GM03348 (cell line): ENCODE measurements around the gene FAM53B.

Experiments used
- DNase-seq: peaks from one replicate; pipeline ENCODE4 v3.0.0; 2012; ENCODE audit warnings: low spot score

The FAM53B gene

DNA sequence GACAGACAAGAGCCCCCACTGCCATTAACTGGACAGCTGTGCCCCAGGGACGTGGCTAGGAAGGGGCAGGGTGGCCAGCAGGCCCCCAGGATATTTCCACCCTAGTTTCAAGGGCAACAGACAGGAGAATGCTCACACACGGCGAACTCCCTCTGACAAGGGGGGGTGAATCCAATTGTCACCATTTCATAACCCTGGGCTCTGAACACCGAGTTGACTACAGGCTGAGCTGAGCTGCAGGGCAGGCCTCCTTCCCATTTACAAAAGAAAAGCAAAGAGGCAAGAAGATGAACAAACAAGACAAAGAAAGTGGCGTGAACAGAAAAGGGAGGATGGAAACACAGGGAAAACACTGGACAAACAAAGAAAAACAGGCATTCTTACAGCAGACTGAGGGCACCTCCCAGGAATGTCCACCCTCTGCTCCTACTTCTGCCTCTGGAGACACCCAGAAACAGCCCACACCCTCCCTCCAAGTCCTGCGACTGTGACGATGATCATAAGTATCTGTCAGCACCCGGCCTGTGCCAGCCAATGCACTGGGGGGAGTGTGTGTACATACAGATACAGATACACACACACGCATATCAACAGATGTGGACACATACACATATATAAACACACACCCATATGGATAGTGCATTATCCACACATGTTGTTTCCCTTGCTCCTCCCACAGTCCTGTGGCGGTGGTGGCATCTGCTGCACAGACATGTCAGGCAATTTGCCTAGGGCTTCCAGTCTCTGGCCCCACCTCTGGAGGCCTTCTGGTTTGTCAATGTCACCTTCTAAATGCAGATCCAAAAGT, 66.2 kb downstream of the FAM53B start:
- DNase-seq: peak; percentile 75

GRCh38 chr10:124677293-124677699, 66.9 kb downstream of the FAM53B start:
- DNase-seq: peak; percentile 28

DNA sequence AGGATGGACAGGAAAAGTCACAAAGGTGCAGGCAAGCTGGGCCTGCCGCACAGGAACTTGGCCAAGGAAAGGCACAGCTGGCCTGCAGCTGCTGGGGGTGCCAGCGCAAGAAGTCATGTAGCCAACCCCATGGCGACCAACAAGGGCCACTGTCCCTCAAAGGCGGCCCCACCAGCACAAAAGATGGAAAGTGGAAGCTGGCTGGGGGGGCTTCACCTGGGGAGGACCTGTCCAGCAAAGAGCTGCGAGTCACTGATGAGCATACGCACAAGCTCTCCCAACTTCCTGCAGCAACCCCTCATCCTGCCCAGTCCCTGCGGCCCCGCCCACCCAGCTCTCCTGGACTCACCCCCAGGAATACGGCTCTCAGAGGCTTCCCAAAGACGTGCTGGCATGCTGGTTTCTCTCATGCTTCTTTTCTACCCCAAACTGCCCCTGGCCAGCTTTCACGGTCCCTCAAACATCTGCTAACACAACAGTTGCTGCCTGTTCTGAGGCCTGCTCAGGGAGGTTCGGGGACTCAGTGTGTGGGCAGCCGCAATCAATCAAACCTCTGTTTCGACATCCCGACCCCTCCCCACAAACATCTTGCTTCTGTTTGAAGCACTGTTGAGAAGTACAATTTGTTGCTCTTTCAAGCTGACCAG, 67.6 kb downstream of the FAM53B start:
- no peak for DNase-seq

DNA sequence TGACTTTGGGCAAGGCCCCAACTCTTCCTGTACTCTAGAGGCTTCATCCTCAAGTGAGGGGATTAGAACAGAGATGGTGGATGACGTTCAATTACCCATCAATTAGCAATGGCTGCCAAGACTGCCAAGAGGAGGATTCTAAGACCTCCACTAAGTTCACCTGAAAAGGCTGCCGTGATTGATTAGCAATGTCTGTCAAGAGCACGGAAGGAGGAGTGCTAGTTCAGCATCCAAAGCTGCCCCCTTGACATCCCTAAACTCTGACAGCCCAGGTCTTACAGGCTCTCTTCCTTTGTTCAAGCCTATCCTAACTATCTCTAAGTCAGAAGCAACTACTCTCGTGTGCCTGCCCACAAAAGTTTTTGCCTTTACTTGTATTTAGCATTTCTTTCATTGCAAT, 68.4 kb downstream of the FAM53B start:
- no peak for DNase-seq

- no peak for DNase-seq
These were observed 68.9 kb downstream of the FAM53B start for GRCh38 chr10:124675261-124675660.

DNA sequence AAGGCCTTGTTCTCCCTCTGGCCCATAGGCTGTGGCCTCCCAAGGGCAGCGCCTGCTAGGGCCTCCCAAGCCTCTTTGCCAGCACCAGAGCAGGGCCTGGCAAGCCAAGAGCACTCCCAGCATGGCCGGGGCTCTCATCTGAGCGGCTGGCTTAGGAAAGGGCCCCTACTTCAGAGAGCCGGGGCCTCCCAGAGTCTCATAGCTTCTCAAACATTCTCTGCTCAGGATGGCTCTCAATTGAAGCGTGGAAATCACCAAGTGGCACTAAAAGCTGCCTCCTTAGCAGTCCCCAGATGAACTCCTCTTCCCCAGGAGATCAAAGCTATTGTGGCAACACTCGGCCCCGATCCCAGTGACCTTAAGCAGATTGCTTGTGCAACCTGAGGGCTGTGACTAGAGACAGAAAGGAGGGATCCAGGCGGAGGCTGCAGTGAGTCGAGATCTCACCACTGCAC, 69.4 kb downstream of the FAM53B start:
- DNase-seq: no peak

- no peak for DNase-seq
These were observed 72.0 kb downstream of the FAM53B start for GRCh38 chr10:124672181-124672638.

- peak; percentile 41 for DNase-seq
These were observed 72.6 kb downstream of the FAM53B start for GRCh38 chr10:124671486-124672075.

DNA sequence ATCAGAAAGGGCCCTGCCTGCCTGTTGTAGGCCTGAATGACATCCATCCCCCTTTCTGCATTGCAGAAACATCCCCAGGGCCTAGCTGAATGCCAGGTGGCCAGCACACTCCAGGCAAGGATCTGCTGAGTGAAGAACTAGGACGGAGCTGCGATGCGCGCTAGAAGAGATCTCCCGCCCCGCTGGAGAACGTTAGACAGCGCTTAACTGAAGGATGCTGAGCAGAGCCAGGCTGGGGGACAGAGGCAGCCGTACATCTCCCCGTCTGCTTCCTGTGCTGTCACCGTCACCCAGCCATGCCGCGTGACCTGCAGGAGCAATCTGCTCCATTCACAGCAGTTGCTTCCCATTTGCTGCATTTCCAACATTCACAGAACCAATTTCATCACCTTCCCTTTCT, 73.3 kb downstream of the FAM53B start:
- no peak for DNase-seq

DNA sequence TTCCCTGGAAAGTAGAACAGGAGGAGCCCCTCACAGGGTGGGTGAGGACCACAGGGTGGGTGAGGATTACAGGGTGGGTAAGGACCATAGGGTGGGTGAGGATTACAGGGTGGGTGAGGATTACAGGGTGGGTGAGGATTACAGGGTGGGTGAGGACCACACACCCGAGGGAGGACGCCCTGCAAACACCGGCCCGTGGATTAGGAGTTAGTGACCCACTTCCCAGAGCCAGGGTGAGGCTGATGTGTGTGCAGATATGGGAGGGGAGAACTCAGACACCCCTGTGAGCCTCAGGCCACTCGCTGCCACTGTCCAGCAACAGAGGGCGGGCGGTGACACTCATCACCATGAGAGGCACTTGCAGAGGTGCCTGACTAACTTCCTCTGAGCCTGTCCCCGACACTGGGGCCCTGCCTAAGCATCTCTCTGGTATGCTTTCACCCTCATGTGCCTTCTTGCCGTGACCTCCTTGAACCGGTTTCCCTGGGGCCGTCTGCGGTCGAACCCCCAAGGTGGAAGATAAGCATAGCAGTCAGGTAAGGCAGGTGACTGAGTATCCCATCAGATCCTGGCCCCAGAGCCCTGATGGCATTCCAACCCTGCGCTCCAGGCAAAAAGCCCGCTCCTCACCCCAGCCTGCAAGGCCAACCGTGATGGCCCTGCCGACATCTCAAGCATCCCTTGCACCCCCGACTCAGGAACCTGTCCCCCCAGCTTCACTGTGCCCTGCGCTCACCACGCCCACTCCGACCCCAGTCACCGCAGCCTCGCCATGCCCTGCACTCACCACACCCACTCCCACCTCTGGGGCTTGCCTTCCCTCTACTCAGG, 74.1 kb downstream of the FAM53B start:
- DNase-seq: no peak

DNA sequence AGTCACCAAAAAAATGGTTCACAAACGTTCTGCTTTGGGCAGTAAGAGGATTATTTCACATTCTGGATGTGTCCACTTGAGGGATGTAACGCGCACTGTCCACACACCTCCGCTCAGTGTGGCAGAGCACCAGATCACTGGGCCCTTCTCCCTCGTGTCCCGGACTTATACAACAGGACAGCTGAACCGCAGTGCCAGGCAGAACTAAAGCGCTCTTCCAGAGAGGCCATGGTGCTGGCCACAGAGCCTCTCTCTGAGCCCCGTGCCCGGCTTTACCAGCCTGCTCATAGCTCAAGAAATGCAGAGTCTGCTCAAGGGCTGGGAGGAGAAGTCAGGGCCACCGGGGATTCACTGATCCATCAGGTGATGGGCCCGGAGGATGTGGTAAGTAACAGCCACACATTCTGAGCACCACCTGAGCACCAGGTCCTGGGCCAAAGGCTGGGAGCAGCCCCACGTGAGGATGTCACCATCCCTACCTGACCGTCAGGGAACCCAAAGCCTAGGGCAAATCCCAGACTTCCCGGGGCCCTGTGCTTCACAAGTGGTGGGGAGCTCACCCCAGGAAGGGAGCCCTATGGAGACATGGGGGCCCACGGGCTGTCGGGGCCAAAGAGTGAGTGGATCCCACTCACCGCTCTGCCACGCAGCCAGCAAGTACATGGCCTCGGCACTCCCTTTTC, 74.9 kb downstream of the FAM53B start:
- no peak for DNase-seq

DNA sequence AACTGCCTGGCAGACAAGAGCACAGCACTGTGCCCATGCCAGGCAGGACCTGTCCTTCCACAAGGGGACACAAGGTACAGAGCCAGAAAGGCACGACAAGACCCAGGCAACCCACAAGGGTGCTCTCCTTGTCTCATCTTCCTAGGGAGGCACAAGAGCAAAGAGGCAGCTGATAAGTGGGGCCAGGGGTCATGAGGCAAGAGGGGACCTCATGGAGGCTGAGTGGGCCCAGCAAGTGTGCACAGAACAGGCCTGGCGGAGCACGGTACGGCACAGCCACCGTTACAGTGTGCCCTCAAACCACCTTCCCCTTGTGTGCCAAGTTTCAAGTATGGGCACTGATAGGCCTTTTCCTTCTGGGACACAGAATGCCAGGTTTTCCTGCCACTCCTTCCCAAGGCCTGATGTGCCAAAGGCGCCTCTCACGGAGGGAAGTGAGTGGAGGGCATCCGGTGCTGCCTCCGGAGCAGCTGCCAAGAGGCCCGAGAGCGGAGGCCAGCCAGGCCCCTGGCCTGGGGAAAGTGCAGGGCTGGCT, 75.6 kb downstream of the FAM53B start:
- DNase-seq: no peak

GRCh38 chr10:124667425-124668345, 76.5 kb downstream of the FAM53B start:
- DNase-seq: no peak

DNA sequence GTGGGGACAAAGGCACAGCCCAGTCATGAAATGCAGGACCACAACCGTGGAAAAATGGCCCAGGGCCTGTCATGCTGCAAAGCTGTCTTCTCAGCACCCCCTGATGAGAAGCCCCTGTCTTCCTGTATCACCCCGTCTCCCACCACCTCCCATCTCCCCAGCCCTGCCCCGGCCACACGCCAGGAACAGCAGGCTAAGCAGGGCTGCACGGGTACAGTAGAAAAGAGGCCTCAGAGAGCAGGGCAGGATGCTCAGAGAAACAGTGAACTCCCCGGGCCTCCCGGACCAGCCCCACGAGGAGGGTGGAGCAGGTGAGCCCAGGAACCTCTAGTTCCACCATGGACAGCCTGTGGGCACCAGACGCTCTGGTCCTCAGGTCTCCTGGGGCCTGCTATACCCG, 77.7 kb downstream of the FAM53B start:
- DNase-seq: no peak

- DNase-seq: peak; percentile 44
These were observed 78.2 kb downstream of the FAM53B start for GRCh38 chr10:124665980-124666379.

GRCh38 chr10:124665558-124665957, 78.6 kb downstream of the FAM53B start:
- no peak for DNase-seq

DNA sequence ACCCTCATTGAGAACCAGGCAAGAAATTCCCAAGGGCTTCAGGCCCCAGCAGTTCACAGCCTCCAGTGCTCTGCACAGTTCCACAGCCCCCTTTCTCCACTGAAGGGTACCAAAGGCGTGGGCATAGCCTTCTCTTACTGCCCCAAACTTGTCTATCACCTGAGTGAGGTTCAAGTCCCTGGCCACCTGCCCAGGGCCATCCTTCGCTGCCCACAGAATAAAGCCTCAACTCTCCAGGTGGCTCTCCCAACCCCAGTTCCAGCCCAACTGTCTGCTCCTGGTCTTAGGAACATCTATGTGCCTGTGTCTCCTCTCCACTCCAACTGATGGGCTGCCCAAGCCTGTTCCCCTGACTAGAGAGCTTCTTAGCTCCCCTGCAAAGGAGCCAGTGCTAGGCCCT, 79.1 kb downstream of the FAM53B start:
- no peak for DNase-seq

GRCh38 chr10:124663766-124664360, 80.3 kb downstream of the FAM53B start:
- DNase-seq: no peak

DNA sequence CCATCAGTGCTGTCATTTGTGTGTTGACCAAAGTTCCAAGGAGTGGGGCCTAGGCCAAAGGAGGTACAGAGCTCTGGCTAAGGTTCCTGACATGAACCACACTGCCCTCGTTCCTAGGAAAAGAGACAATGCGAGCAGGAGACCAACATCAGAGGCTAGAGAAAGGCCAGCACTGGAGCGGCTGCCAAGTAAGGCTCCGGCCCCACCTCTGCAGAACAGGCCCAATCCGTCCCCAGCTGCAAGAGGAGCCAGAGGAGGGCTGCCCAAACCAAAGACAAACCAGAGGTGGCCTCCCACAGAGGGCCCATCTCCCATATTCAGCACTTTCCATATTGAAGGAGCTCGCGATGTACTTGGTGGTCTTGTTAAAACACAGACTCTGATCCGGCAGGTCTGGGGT, 81.0 kb downstream of the FAM53B start:
- DNase-seq: no peak

DNA sequence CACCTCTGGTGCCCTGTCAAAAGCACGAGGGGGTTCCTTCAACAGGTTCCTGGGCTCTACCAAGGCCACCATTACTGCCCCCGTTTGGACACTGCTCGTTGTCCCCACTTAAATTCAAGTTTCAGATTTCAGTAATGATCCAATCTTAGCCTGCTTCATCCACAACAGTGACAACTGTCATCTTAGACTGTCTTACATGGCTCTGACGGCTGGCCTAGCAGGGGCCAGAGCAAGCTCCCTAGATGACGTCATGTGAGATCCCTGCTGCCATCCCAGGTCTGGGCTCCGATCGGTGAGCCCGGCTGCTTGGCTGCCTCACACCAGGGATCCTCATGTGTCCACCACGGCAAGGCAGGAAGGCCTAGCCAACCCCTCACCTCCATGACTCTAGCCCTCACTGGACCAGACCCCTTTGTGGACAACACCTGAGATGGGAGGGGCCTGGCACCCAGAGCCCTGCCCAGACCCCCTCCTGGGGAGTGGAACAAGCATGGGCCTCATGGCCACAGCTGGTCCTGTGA, 82.5 kb downstream of the FAM53B start:
- no peak for DNase-seq
